Activated naive CD8-positive, alpha-beta T cell treated with anti-CD3 and anti-CD28 coated beads for 36 hours (primary cell): ENCODE data around the gene ZNF133. TPM values are rescaled to one million over a fixed set of nuclear protein-coding genes. Genes with fewer than 3 reads are reported as not detected.
"Not testable (repeated sequence)": the region's sequence is repeated elsewhere in the genome, so short reads cannot be mapped to it uniquely, and the experiment has no call there.

Source experiments
- DNase-seq: peaks from one replicate; pipeline ENCODE4 v3.0.0; 2021
- H3K27ac Mint-ChIP-seq: one replicate; pipeline ENCODE4 v1.8.0; 2022; ENCODE audit warnings: mild to moderate bottlenecking, moderate library complexity, mixed read lengths
- H3K27me3 Mint-ChIP-seq: one replicate; pipeline ENCODE4 v1.8.0; 2022; ENCODE audit warnings: mild to moderate bottlenecking, mixed read lengths
- H3K36me3 Mint-ChIP-seq: one replicate; pipeline ENCODE4 v1.8.0; 2021; ENCODE audit warnings: mild to moderate bottlenecking, mixed read lengths
- H3K4me1 Mint-ChIP-seq: one replicate; pipeline ENCODE4 v1.8.0; 2021; ENCODE audit warnings: mixed read lengths
- H3K4me3 Mint-ChIP-seq: one replicate; pipeline ENCODE4 v1.8.0; 2022; ENCODE audit warnings: mild to moderate bottlenecking, moderate library complexity, mixed read lengths
- H3K9me3 Mint-ChIP-seq: one replicate; pipeline ENCODE4 v1.8.0; 2022; ENCODE audit warnings: mixed read lengths
- total RNA-seq, 2 experiments: library from RNA; stranded (reverse); gene quantifications; one replicate each; pipeline ENCODE4 v1.2.3, GENCODE V29; 2021

Gene ZNF133
- total RNA-seq, 2 experiments from 2014 or later = 4.2 to 5.0 TPM

DNA sequence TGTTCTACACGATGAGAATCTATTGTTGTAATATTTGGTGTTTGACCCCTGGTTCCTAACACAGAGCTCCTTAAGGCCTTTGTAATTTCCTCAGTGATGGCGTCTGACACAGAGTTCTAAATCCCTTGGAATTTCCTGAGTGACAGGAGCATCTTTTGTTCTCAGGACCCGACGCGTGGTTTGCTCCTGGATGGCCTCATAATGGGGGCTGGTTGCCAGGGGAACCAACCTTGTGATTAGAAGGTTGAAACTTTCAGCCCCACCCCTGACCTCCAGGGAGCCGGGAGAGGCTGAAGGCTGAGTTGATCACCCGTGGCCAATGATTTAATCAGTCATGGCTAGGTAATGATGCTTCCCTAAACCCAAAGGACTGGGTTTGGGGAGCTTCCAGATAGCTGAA lies 20.5 kb upstream of the ZNF133 start:
- Mint-ChIP-seq H3K4me3 (no peak overlapping the region), H3K27ac (no peak overlapping the region), H3K27me3 (peaks cover 27% of the 10 kb centered on the region), H3K9me3 (no peaks in the 10 kb centered on the region), H3K4me1 (no peaks in the 10 kb centered on the region), H3K36me3 (no peaks in the 10 kb centered on the region)
- no peak for DNase-seq

DNA sequence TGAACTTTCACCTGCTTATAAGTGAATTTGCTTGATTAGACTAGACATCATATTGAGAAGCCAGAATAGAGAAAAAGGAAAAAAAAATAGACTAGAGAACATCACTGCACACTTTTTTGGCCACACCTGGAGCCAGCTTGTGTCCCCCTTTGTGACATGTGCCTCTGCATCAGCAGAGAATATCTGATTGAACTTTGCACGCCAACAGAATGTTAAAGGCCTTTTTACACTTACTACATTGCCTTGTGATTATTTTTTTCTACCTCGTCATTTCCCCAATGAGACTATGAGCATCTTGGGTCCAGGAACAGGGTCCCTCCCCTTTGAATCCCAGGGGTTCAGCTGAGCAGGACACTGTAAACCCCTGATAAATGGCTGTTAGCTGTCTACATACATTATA lies 17.2 kb upstream of the ZNF133 start:
- Mint-ChIP-seq H3K4me3 (no peak overlapping the region), H3K27me3 (peaks cover 38% of the 10 kb centered on the region), H3K4me1 (no peaks in the 10 kb centered on the region), H3K9me3 (no peaks in the 10 kb centered on the region), H3K36me3 (no peaks in the 10 kb centered on the region), H3K27ac (no peak overlapping the region)
- no peak for DNase-seq

DNA sequence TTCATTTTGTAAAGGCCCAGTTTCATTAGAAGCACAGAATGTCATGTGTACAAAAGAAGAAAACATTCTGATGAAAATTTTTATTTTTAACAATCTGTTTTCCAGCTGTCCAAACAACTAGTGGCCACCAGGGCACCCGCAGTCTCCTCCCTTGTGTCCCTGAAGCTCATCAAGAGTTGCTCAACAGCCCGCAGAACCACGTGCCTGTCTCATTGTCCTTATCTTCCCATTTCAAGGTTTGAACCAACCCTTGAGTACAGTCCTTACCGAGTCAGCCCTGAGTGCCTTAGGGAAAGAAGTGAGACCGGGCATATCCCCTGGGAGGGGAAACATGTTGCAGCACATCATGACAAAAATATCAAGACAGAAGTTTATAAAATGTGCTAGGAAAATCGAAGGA lies 15.9 kb upstream of the ZNF133 start:
- Mint-ChIP-seq H3K4me3 (no peak overlapping the region), H3K9me3 (no peaks in the 10 kb centered on the region), H3K36me3 (no peaks in the 10 kb centered on the region), H3K27me3 (peaks cover 44% of the 10 kb centered on the region), H3K4me1 (peaks cover 4% of the 10 kb centered on the region), H3K27ac (no peak overlapping the region)
- no peak for DNase-seq

DNA sequence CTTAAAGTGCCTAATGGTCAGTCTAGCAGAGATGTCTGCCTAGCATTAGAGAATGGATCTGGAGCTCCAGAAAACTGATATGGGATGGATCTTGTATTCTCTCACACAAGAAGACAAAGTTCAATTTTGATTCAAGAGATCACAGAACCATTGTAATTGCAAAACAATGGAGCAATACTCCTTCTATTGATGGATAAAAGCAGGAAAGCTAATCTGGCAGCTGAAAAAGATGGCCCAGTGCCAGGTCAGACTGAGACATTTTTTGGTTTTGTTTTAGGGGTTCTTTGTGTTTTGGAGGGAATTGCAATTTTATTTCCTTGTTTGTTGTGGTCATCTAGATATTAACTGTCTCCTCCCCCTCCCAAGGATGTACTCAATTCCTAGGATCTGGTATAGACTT lies 14.6 kb upstream of the ZNF133 start:
- Mint-ChIP-seq H3K36me3 (no peaks in the 10 kb centered on the region), H3K9me3 (no peaks in the 10 kb centered on the region), H3K27me3 (peaks cover 41% of the 10 kb centered on the region), H3K27ac (no peak overlapping the region), H3K4me3 (no peak overlapping the region), H3K4me1 (peaks cover 4% of the 10 kb centered on the region)
- DNase-seq = no peak

DNA sequence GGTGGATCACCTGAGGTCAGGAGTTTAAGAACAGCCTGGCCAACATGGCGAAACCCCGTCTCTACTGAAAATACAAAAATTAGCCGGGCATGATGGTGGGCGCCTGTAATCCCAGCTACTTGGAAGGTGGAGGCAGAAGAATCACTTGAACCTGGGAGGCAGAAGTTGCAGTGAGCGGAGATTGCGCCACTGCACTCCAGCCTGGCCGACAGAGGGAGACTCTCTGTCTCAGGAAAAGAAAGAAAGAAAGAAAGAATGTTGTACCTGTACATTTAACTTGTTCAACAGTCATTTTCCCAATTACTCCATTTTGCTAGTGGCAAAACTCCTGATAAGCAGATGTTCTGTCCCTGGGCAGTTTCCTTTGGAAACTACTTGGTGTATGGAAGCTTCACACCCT lies 12.4 kb upstream of the ZNF133 start:
- peaks cover 54% of the 10 kb centered on the region for H3K27me3 Mint-ChIP-seq
- H3K36me3 Mint-ChIP-seq, DNase-seq, H3K27ac Mint-ChIP-seq, H3K4me3 Mint-ChIP-seq, H3K9me3 Mint-ChIP-seq, H3K4me1 Mint-ChIP-seq: not testable (repeated sequence)

DNA sequence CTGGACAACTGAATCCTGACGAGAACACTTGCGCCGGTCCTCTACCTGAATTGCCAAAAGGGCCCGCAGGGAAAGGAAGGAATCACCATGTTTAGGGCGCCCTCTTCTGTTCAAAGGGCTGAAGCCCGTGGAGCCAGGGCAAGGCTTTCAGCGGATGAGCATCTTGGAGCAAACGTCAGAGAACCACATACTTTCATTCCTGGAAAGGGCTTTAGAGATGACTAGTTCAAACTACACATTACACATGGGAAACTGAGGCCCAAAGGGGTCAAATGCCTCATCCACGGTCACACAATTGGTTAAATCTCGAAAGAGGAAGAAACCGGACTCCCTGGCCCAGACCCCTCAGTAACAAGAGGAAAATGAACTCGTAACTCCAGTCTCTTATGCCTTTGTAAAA lies 11.5 kb upstream of the ZNF133 start:
- Mint-ChIP-seq H3K27me3 (peaks cover 57% of the 10 kb centered on the region), H3K27ac (peak overlapping the region; percentile 13), H3K4me1 (peaks cover 4% of the 10 kb centered on the region), H3K36me3 (no peaks in the 10 kb centered on the region), H3K4me3 (no peak overlapping the region), H3K9me3 (no peaks in the 10 kb centered on the region)
- DNase-seq = peak; percentile 71

DNA sequence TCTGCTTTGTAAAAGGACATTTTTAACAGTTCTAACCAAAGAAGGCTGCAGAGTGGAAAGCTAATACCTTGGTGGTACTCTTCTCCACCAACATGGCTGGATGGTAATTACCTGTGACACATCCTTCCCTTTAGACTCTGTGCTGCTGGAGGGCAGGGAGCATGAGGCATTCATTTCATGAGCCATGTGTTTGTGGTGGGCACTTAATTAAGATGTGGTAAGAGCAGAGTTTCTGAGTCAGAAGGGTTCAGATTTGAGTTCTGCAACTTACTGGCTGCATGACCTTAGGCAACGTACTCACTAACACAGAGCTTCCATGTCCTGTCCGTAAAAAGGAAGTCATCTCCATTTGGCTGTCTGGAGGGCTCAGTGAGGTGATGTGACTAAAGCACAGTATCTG lies 9.1 kb upstream of the ZNF133 start:
- no peak for DNase-seq
- Mint-ChIP-seq H3K36me3 (no peaks in the 10 kb centered on the region), H3K4me3 (no peak overlapping the region), H3K4me1 (peaks cover 4% of the 10 kb centered on the region), H3K27ac (no peak overlapping the region), H3K27me3 (peaks cover 58% of the 10 kb centered on the region), H3K9me3 (no peaks in the 10 kb centered on the region)

DNA sequence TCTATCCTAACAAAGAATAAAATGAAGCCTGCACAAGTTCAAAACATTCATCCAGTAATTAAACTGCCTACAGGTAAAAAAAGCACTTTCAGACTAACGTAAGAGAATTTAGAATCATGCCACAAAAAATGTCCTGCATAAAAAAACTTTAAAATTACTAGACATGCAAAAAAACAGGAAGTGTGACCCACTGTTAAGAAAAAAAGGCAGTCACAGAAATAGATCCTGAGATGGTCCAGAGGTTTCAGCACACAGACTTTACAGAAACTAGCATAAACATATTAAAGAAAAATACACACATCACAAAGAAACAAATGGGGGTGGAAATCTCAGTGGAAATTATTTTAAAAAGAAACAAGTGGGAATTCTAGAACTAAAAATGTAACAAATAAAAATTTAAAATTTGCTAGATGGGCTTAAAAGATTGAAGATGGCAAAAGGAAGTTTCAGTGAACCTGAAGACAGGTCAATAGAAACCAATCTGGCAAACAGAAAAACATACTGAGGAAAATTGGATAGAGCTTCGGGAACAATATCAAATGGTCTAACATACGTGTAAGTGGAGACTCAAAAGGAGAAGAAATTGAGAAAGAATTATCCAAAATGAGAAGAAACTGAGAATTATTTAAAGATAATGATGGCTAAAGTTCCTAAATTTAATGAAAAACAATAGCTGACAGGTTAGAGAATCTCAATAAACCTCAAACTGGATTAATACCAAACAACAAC lies 3.4 kb upstream of the ZNF133 start:
- peaks cover 14% of the 10 kb centered on the region for H3K36me3 Mint-ChIP-seq
- H3K27me3 Mint-ChIP-seq = peaks cover 50% of the 10 kb centered on the region
- DNase-seq = no peak
- H3K27ac Mint-ChIP-seq = no peak overlapping the region
- H3K4me1 Mint-ChIP-seq = peaks cover 11% of the 10 kb centered on the region
- H3K9me3 Mint-ChIP-seq = peaks cover 19% of the 10 kb centered on the region
- no peak overlapping the region for H3K4me3 Mint-ChIP-seq

DNA sequence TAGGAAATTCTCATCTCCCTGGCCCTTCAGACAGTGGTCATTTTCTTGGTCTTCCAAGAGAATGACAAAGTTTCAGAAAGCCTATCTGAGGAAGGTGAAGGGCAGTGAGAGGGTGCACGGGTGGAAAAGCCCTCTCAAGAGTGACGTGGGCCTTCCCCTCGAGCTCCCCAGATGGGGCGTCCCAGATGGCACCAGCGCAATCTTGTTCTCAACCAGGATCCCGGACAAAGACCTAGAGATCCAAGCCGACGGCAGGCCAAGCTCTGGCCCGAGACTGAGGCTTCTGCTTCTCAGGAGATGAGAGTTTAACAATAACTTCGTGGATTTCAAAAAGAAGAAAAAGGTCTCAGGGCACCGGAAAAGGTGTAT lies 797 bp upstream of the ZNF133 start:
- Mint-ChIP-seq H3K9me3 (peaks cover 19% of the 10 kb centered on the region), H3K36me3 (peaks cover 26% of the 10 kb centered on the region), H3K4me3 (peak overlapping the region; percentile 93), H3K4me1 (peaks cover 15% of the 10 kb centered on the region), H3K27me3 (peaks cover 30% of the 10 kb centered on the region), H3K27ac (peak overlapping the region; percentile 99)
- no peak for DNase-seq

DNA sequence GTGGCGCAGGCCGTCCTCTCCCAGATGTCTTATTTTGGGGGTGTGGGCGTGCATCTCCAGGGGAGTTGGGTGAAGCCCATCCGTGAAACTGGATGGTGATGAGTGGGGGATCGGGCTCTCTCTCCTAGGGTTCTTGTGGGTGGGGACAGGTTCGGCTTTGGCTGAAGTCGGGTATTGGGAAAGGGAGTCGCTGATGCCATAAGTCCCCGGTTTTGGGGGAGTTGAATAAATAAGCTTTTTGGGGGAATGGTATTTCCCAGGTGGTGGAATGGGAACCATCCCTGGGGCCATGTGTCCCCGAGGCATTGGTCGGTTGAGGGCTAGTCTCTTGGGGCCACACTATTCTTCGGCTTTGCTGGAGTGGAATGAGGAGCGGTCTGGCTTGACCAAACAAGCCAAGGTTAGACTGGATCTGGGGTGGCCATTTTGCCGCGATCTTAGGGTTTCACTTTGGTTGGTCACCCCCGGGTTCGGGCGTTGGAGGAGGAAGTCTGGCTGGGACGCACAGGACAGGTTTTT lies 481 bp downstream of the ZNF133 start:
- Mint-ChIP-seq H3K27ac (peak overlapping the region; percentile 99), H3K27me3 (peaks cover 23% of the 10 kb centered on the region), H3K9me3 (peaks cover 19% of the 10 kb centered on the region), H3K36me3 (peaks cover 32% of the 10 kb centered on the region), H3K4me1 (peaks cover 15% of the 10 kb centered on the region), H3K4me3 (peak overlapping the region; percentile 93)
- peak; percentile 1 for DNase-seq

DNA sequence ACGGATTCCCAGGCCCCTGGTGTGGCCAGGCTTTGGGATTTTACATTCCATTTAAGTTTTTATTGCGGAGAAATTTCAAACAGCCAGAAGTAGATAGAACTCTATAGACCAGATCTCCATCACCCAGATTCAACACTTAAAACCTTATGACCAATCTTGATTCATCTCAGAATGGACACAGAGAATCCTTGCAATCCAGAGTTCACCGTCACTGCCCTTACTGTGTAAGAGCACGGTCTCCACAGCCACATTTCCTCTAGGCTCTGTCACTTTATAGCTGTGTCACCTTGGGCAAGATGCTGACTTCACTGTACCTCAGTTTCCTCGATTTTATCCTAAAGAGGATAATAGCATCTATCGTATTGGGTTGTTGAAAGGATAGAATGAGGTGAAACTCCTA lies 979 bp downstream of the ZNF133 start:
- peaks cover 19% of the 10 kb centered on the region for H3K27me3 Mint-ChIP-seq
- H3K36me3 Mint-ChIP-seq = peaks cover 36% of the 10 kb centered on the region
- peaks cover 20% of the 10 kb centered on the region for H3K9me3 Mint-ChIP-seq
- peaks cover 17% of the 10 kb centered on the region for H3K4me1 Mint-ChIP-seq
- peak overlapping the region; percentile 99 for H3K27ac Mint-ChIP-seq
- peak overlapping the region; percentile 93 for H3K4me3 Mint-ChIP-seq
- no peak for DNase-seq

DNA sequence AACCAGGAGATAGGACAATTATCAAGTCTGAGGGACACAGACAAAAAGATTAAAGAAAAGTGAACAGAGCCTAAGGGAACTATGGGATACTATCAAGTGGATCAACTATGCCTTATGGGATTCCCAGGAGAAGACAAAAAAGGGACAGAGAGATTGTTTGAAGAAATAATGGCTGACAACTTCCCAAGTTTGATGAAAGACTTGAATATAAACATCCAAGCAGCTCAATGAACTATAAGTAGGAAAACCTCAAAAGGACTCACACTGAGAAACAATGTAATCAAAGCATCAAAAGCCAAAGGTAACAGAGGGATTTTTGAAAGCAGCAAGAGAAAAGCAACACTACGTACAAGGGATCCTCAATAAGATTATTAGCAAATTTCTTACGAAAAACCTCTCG lies 11.0 kb downstream of the ZNF133 start:
- Mint-ChIP-seq H3K27ac (no peak overlapping the region), H3K9me3 (peaks cover 8% of the 10 kb centered on the region), H3K4me3 (no peak overlapping the region), H3K4me1 (no peaks in the 10 kb centered on the region), H3K36me3 (peaks cover 42% of the 10 kb centered on the region), H3K27me3 (no peaks in the 10 kb centered on the region)
- DNase-seq = no peak

DNA sequence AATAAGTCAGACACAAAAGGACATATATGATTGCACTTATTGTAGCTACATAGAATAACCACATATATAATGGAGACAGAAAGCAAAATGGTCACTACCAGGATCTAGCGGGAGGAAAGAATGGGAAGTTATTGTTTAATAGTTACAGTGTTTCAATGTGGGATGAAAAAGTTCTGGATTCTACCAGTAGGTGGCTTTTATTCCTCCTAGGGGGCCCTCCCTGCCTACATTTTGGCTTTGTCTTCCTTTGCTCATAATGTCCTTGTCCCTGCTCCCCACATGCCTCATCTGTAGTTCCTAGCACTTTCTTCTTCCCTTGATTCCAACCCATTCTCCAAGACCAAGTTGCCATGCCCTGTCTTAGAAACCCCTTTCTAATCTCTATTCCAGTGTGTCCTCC lies 16.3 kb downstream of the ZNF133 start:
- no peak for DNase-seq
- Mint-ChIP-seq H3K4me1 (no peaks in the 10 kb centered on the region), H3K27ac (no peak overlapping the region), H3K4me3 (no peak overlapping the region), H3K36me3 (peaks cover 27% of the 10 kb centered on the region), H3K27me3 (no peaks in the 10 kb centered on the region), H3K9me3 (peaks cover 3% of the 10 kb centered on the region)

DNA sequence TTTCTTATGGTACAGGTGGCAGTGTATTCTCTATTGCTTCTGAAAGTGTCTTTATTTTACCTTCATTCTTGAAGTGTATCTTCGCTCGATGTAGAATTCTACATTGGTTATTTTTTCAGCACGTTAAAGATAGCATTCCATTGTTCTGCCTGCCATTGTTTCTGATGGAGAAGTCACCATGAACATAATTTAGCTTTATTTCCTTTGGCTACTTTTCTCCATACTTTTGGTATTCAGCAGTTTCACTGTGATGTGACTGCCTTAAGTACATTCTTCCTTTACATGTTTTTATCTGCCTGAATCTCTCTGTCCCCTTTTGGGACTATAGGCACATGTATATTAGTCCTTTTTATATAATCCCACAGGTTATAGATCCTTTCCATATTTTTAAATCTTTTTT lies 19.0 kb downstream of the ZNF133 start:
- Mint-ChIP-seq H3K27ac (no peak overlapping the region), H3K27me3 (no peaks in the 10 kb centered on the region), H3K9me3 (no peaks in the 10 kb centered on the region), H3K36me3 (peaks cover 19% of the 10 kb centered on the region), H3K4me1 (no peaks in the 10 kb centered on the region), H3K4me3 (no peak overlapping the region)
- no peak for DNase-seq

DNA sequence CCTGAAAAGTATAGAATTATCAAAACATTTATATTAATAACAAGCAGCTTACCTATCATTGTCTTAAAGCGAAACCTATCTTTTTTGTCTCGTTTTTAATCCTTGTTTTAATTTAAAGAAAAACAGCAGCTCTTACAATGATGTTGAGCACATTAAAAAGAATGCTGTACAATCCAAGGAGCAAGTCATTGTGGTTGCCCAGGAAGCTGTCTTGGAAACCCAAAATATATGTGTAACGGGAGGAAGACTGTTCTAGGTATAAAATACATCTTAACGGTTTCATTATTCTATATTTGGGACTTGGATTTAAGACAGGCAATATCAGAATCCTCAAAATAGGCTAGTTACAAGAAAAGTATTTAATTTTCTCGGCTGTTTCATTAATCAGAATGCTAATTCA lies 21.7 kb downstream of the ZNF133 start:
- H3K4me3 Mint-ChIP-seq = no peak overlapping the region
- H3K36me3 Mint-ChIP-seq = peaks cover 30% of the 10 kb centered on the region
- H3K4me1 Mint-ChIP-seq = no peaks in the 10 kb centered on the region
- DNase-seq = no peak
- no peak overlapping the region for H3K27ac Mint-ChIP-seq
- no peaks in the 10 kb centered on the region for H3K27me3 Mint-ChIP-seq
- H3K9me3 Mint-ChIP-seq = no peaks in the 10 kb centered on the region

DNA sequence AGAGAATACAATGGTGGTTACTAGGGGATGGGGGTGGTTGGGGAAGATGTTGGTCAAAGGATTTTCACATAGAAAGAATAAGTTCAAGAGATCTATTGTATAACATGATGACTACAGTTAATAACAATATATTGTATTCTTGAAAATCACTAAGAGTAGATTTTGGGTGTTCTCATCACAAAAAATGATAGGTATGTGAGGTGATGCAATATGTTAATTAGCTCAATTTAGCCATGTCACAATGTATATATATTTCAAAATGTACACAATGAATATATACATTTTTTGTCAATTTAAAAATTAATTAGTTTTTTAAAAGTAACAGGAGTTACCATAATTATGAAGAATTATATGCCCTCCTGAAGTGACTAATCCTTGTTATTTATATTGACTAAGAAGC lies 22.3 kb downstream of the ZNF133 start:
- H3K27me3 Mint-ChIP-seq = no peaks in the 10 kb centered on the region
- H3K4me3 Mint-ChIP-seq = no peak overlapping the region
- no peaks in the 10 kb centered on the region for H3K4me1 Mint-ChIP-seq
- H3K9me3 Mint-ChIP-seq = no peaks in the 10 kb centered on the region
- DNase-seq = no peak
- no peak overlapping the region for H3K27ac Mint-ChIP-seq
- H3K36me3 Mint-ChIP-seq = peaks cover 36% of the 10 kb centered on the region
